Stimulated activated CD8-positive, alpha-beta memory T cell treated with anti-CD3 and anti-CD28 coated beads, Interleukin-12 subunit alpha, Interleukin-12 subunit beta, amount 100 ng/mL, for 1 hour (primary cell): ENCODE data around the gene ALPL.

ENCODE experiments used
- DNase-seq: peaks from one replicate; pipeline ENCODE4 v3.0.0-alpha.2; 2020; ENCODE audit warnings: low read depth

The ALPL gene

DNA sequence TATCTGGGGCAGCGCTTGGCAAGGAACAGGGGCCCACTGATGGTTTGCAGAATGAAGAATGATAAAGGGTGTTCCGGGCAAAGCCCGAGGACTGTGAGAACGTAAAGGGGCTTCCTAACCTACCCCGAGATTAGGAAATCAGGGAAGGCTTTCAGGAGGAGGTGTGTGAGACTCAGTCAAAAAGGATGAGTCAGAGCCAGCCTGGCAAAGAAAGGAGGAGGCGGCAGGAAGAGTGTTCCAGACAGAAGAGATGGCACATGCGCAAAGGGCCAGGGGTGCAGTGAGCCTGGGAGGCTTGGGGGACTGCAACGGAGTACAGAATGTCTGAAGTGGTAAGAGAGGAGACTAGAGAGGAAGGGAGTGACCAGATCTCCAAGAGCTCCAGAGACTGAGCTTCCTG lies 89.7 kb downstream of the ALPL start:
- DNase-seq: no peak

DNA sequence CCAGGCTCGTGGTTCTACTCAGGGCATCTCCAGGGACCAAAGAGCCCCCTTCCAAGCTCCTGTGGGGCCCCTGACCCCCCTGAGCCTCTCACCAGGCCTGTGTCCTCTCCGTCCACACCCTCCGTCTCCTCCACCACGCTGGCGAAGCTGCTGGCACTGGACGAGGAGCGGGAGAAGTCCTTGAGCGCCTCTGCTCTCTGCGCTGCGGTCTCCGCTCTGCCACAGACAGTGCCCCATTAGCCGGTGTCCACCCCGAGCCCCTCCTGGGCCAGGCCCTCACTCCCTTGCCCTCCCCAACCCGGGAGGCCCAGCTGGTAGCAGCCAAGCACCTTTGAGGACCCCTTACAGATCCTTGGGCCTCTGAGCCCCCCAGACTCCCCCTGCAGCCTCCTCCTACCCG lies 90.2 kb downstream of the ALPL start:
- no peak for DNase-seq

DNA sequence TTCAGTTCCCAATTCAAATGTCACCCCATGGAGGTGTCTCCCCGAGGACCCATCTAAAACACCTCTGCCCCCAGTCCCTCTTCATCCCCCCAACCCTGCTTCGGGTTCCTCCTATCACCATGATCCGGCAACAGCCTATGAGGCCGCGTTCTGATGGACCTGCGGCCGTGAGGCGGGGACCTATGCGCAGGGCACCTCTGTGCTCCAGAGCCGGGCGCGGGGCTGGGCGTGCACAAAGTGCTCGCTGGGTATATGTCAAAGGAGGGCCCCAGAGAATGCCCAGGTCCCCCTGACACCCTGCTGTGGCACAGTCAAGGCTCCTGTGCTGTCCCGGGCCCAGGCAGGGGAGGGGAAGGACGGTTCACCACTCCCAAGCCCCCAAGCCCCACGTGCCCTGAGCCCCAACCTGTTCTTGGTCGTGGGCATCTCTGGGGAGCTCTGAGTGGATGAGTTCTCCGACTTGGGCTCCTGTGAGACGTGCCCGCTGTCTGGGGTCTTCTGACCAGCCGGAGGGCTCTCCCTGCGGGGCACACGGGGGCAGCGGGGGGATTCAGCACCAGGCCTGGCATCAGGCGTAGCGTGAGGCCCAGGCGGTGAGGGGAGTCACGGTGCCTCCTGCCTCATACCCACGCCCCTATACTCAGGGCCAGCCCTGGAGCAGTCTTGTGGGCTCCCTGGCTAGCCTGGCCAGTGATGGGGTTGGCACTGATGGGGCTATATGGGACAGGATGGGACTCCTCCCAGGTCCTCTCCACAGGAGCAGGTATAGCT lies 92.2 kb downstream of the ALPL start:
- DNase-seq: no peak

DNA sequence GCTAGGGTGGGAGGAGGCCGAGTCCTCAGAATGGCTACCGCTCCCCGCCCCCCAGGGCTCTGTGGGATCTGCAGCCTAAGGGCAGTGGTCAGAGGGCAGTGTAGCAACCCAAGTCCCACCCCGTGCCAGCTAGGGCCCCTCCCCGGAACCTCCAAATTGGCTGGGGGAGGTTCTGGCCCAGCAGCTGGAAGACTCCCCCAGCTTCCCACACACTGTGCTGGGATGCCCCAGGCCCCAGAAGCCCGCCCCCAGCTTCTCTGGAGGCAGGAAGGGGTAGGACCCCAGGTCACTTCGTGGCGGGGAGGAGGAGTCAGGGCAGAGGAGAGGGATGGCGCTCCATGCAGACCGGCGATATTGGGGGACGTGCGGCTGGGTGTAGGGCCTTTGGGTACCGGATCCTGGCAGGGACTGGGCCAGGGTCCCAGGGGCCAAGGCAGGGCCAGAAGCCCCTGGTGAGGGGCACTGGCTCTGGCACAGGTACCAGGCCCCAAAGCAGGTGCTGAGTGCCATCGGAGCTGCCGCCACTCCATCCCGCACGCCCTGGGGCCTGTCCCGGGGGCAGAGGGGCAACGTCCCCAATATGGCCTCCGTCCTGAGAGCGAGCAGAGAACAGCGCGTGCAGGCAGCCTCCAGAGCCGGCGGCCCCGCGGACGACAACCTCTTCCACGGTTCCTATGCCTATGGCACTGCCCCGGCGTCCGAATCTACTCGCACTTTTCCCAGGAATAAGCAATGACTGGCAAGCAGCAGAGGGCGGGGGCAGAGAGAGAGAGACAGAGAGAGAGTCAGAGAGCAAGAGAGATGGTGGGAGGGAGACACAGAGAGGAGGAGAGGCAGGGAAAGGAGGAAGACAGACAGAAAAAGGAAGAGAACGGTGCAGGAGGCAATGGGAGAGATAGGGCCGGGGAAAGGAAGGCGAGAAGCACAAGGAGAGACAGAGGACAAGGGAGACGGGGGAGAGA lies 94.2 kb downstream of the ALPL start:
- no peak for DNase-seq

DNA sequence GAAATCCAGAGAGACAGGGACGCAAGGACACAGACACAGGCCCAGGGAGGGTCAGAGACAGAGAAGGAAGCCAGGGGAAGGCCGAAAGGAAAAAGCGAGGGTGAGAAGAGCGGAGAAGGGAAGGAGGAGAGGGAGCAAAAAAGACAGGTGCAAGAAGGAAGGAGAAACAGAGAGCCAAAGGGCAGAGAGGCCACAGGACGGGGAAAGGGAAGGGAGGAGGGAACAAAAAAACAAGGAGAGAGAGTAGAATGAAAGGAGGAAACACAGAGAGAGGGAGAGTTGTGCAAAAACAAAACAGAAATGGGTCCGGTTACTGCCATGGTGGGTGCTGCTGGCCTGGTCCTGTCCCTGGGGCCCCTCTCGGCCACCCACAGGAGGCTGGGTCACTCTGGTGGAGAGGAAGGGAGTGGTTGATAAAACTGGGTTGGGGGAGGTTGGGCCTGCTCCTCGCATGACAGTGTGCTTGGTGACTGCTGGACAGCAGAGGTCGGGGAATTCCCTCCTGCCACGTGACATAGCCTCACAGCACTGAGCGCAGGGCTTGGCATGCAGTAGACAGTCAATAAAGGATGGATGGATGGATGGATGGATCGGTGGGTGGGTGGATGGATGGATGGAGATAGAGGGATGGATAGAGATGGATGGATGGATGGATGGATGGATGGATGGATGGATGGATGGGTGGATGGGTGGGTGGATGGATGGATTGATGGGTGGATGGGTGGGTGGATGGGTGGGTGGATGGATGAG lies 95.2 kb downstream of the ALPL start:
- no peak for DNase-seq

DNA sequence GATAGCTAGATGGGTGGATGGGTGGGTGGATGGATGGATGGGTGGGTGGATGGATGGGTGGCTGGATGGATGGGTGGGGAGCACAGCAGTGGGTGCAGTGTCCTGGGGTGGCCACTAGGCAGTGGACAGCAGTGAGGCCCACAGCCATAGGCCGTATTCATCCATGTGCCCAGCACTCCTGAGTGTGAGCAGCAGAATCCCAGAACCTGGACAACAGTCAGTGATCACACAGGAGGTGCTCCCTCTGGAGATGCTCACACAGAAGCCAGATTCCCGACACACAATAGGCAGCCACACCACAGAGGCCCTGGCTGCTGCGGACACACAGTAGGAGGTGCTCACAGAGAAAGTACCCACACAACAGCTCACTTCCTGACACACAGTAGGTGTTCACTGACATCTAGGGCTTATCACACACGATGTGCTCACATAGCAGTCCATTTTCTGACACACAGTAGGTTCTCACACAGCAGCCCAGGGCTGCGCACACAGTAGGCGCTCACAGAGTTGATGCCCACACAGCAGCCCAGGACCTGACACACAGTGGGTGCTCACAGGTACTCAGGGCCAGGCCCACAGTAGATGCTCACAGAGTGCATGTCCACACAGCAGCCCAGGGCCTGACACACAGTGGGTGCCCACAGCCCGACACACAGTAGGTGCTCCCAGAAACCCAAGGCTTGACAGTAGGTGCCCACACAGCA lies 95.9 kb downstream of the ALPL start:
- DNase-seq: no peak

DNA sequence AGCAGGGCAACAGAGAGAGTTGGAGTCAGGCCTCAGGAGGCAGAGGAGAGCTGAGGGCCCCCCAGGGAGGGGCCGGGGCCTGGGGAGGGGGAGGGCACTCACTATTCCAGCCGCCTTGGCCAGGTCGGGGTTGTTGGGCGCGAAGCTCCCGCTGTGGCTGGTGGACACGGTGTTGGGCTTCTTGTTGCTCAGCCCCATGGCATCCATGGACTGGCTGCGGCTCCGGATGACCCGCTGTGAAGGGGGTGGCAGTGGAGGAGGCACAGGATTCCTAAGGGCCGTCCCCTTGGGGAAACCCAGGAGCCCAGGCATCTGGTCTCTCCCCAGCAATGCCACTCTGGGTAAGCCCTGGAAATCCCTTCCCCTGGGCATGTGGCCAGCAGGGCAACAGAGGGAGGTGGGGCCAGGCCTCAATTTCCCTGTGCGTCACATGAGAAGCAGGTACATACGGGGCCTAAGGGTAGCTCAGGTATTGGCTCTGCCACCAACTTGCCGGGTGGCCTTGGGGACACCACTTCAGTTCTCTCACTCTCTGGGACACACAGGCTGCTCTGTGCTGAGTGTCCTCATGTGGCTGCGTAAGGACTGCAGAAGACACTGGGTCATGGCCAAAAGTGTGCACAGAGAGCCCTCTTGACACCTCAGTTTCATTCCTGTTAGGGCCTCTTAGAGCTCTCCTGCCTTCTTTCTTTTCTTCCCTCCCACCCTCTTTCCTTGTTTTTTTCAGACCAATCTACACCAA lies 96.9 kb downstream of the ALPL start:
- DNase-seq: no peak

DNA sequence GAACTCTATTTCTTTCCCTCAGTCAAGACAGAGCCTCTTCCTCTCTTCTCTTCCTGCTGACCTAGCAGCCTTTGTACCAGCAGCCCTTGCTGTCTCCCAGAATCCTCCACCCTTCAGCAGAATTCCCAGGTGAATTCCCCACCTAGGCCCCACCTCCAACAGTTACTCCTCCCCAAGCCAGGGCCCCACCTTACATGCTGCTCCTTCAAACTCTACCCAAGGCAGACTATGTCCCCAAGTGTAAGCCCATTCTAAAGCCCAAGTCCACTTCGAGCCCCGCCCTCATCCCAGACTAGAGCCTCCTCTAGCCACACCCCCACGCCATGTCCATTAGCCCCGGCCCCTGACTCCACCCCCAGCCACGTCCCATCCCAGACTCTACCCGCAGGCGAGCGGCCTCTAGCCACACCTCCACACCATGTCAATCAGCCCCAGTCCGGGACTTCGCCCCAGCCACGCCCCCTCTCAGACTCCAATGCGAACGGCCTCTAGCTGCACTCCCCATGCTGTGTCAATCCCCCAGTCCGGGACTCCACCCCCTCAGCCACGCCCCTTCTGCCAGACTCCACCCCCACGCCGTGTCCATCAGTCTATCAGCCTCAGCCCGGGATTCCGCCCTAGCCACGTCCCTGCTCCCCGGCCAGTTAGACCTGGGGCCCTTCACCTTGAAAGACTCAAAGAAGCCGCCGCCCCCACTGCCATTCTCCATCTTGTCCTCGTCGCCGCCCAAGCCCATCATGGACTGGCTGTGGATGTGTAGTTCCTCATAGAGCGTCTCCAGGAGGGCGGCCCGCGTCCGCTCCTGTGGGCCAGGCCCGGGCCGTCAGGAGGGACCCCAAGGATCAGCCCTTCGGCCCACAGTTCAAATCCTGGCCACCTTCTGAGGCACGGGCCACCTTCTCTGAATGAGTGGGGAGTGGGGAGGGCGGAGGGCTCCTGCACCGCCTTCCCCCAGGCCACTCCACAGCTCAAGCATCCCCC lies 98.6 kb downstream of the ALPL start:
- no peak for DNase-seq

DNA sequence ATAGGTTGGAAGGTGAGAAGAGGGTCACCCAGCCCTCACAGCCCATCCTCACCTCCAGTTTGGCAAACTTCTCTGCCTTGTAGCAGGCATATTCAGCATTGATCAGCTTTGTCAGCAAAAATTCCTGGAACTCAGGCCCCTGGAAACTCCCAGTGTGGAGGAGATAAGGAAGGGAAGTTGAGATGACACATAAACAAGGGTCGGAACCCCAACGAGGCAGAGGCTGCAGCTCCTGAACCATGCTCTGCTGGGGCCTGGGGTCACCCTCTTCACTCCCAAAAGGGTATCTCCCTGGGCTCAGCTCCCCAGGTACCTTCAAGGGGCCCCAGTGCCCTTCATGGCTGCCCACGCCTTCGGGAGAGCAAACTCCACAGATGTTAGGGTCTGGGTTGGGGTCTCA lies 99.6 kb downstream of the ALPL start:
- DNase-seq: no peak

DNA sequence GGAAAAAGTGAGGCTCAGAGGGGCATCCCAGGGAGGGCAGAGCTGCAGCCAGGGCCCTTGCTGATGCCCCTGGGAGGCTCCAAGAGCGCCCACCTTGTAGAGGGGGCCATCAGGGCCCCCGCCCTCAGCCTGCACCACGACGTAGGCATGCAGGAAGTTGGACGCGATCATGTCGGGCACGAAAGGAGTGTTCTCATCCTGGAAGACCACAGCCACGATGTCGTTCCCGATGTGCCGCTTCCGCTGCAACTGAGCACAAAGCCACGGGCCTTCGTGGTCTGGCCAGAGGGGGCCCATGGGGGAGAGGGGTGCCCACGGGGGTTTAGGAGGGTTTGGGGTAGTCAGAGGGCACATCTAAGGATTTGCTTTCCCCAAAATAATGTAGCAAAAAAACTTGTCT lies 100.8 kb downstream of the ALPL start:
- no peak for DNase-seq

DNA sequence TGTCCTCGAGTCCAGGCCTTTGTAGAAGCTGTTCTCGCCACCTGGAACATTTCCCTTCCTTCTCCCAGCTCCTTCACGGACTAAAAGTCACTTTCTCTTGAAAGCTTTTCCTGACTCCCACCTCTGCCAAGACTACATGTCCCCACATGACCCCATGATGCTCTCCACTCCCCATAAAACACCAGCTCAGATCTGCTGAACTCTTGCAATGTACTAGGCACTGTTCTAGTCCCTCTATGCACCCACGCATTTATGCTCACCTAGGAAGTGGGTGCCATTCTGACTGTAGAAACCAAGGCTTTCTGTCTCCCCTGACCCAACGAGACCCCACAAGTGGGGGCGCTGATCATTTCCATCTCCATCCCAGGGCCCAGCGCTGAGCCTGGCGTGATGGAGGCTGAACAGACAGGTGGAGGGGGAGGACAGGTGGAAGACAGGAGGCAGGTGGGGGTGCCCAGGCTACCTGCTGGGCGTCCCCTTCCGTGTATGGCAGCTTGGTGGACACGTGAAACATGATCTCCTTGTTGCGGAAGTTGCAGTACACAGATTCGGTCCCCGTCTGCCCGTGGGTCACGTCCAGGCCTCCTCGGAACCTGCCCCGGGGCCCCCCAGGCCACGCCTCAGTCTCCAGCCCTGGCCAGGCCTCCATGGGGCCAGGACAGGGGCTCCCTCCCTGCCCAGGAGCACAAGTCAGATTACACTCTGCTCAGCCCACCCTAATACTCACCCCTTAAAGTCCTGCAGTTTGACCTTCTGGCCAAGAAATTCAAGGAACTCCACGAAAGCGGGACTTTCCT lies 102.0 kb downstream of the ALPL start:
- DNase-seq: no peak

DNA sequence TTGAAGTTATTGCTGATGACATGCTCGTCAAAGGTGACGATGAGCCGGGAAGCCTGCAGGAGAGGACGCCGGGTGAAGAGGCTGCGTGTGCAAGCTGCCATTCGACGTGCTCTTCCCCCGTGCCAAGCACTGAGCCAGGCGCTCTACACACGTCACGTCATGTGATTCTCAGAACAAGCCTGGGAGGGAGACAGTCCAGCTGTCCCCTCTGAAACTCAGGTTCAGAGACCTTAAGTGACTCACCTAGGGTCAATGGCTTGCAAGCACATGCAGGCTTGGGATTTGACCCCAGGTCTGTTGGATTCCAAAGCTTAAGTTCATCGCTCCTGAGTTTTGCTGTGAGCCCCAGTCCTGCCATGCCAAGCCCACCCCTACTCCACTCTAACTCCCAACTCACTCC lies 102.8 kb downstream of the ALPL start:
- no peak for DNase-seq

DNA sequence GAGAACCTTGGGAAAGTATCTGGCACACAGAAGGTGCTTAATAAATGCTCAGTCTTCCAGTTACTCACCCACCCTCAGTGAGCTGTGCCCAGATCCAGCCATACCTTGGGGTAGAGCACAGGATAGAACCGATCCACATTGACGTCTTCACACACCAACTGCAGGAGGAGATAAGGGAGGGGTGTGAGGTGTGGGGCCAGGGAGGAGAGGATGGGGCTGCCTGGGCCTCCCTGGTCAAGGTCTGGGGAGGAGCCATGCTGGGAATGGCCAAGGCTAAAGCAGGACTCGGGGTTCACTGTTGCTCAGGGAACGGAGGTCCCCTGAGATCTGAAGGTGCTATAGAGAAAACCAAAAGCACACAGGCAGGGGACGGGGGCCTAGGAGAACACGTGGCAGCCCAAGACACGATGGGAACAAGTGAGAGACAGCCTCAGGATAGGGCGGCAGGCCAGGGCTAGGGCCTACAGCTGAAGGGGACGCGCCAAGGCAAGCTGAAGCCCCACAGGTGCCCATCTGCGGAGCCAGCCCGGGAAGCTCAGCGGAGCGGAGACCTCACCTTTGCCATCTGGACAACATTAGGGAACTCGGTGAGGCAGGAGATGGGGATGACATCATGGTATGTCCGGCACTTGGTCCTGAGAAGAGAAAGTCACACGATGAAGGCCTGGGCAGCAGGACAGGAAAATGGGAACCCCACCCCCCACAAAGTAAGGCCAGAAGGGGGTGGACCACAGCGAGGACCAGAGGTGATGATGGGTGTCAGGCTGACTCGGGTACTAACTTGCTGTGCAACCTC lies 104.0 kb downstream of the ALPL start:
- DNase-seq: no peak

DNA sequence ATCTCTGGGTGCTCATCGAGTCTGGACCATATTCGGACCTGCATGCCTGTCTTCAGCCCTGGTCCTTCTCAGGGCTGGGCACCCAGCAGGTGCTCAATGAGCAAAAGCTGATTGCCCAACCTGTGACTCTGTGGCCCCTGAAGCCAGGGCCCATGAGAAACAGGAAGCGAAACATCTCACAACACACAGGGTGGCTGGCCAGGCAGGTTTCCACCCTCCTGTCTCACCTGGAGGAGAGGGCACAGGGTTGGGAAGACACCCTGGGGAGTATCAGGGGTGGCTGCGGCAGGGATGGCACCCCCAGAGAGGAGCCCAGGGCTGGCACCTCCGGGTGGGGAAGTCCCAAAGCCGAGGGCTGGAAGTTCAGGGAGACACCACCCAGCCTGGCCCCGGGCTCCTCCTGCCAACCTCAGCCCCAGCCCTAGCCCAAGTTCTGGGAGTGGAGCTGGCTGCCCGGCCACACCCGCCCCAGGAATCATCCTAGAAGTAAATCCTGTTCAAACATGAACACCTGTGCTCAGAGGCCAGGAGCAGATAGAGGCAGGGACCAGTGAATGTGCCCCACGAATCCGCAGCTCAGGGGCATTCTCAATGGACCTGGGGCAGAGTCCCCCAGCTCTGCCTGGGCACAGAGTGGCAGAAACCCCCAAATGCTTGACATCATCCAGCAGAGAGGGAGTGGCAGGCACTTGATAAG lies 105.3 kb downstream of the ALPL start:
- DNase-seq: no peak

DNA sequence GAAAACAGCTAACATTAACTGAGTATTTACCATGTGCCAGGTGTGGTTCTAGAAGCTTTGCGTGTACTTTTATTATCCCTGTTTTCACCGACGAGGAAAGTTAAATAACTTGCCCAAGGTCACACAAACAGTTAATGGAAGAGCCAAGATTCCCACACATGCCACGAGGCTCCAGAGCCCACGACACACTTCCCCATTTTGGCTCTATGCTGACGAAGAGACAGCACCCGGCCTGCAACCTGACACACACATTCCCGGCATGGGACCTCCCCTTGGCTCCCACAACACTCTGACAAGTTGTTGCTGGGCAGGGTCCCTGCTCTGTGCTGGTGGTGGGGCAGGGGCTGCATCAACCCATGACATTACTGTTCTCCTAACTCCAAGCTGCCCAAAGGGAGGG lies 107.1 kb downstream of the ALPL start:
- DNase-seq: no peak

DNA sequence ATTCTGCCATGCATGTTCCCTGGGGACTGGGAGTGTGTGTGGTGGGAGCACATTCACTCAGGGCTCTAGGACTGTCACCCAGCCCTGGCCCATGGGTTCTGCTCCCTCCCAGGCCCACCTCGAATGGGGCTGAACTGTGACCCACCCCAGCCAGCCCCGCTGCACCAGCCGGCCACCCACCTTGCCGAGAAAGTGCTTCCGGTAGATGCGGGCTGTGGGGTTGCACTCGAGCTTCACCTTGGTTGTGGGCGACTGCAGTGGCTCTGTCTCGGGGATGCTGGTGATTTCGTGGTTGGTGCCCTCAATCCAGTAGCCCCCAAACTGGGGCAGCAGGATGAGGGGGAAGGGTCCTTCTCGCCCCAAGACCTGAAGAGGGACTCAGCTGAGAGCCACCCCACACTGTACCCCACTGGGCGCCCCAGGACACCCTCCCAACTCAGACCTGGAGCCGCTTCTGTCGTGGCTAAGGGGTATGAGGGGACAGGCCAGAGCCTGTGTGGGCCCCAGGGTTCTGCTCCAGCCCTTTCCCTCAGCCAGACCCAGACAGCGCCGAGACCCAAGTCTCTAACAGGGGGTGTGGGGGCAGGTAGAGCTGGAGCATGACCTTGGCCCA lies 108.0 kb downstream of the ALPL start:
- no peak for DNase-seq

DNA sequence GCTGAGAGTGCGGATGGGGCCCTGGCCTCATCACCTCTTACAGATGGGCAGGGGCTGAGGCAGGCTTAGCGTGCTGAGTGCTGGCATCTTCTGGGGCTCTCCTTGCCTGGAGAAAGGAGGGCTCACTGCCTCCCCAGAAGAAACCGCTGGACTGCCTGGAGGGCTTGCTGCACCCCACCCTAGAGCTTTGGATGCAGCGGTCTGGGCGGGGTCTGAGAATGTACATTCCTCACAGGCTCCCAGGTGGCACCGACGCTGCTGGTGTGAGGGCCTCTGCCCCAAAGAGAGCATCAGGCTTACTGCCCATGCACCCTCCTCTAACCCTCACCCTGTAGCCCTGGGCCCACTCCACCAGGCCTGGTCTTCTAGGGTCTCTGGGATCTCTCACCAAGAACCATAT lies 108.8 kb downstream of the ALPL start:
- no peak for DNase-seq
